B cell (primary cell): ENCODE results near the gene LBX2. TPM values are rescaled to one million over a fixed set of nuclear protein-coding genes. Genes with fewer than 3 reads are reported as not detected.
"Not testable (repeated sequence)": the region's sequence is repeated elsewhere in the genome, so short reads cannot be mapped to it uniquely, and the experiment has no call there.

Experiments
- ATAC-seq: fragments of 200-7000 bp; cut with Tn5 transposase; one replicate; pipeline ENCODE4 v1.10.0; 2021; ENCODE audit warnings: low read depth, mild to moderate bottlenecking, moderate number of reproducible peaks, moderate library complexity
- CTCF ChIA-PET: fragments of 350-600 bp; sonication (Branson Sonifier 250); formaldehyde crosslinking; loops from one replicate; lab custom pipeline; 2021; ENCODE audit warnings: antibody characterized with exemption, inconsistent platforms; lab: Charles Lee
- POLR2A ChIA-PET: fragments of 350-600 bp; sonication (Branson Sonifier 250); formaldehyde crosslinking; loops from one replicate; lab custom pipeline; 2021; ENCODE audit warnings: antibody characterized with exemption; lab: Charles Lee
- DNase-seq: peaks from one replicate; pipeline ENCODE4 v3.0.0; 2013
- H2AFZ ChIP-seq: 2 replicates; pipeline ENCODE4 v1.6.1; 2012; ENCODE audit warnings: mild to moderate bottlenecking, low read depth, low read length; ENCODE audit not compliant: insufficient read depth, poor library complexity, severe bottlenecking
- H3K27ac ChIP-seq, 2 donors: 1 replicate in 1 of 2; 2 replicates in 1 of 2; pipeline ENCODE4 v1.5.1; 2012 to 2013; ENCODE audit warnings: low read length in 2 of 2, mild to moderate bottlenecking in 2 of 2, moderate library complexity in 1 of 2
- H3K27me3 ChIP-seq, 4 experiments: fragments of 200-600 bp in 1 of 4; sonication (generic) in 1 of 4; replicated peaks in 1 of 4; 1 replicate in 2 of 4; 2 replicates in 2 of 4; pipeline versions ENCODE4 v1.6.1 to v1.7.0; 2013 to 2016; ENCODE audit warnings: low read length in 3 of 4, mild to moderate bottlenecking in 2 of 4, mixed read lengths in 1 of 4, moderate library complexity in 1 of 4; ENCODE audit not compliant: insufficient read depth in 4 of 4, control insufficient read depth in 3 of 4; ENCODE audit errors: control extremely low read depth in 1 of 4
- H3K36me3 ChIP-seq, 2 experiments: replicated peaks in 1 of 2; 1 replicate in 1 of 2; 2 replicates in 1 of 2; pipeline versions ENCODE4 v1.6.1 to v1.7.1; 2013; ENCODE audit warnings: low read length in 1 of 2; ENCODE audit not compliant: insufficient read depth in 2 of 2, control insufficient read depth in 1 of 2; ENCODE audit errors: control extremely low read depth in 1 of 2, extremely low read depth in 1 of 2
- H3K4me1 ChIP-seq, 2 donors: fragments of 200-600 bp in 1 of 2; sonication (generic) in 1 of 2; 1 replicate in 1 of 2; 2 replicates in 1 of 2; pipeline versions ENCODE4 v1.5.1 to v1.6.1; 2013 to 2017; ENCODE audit warnings: low read length in 2 of 2; ENCODE audit not compliant: control insufficient read depth in 2 of 2, insufficient read depth in 2 of 2
- H3K4me2 ChIP-seq: replicated peaks from 2 replicates; pipeline ENCODE3; 2012; ENCODE audit warnings: mild to moderate bottlenecking, low read depth, low read length; ENCODE audit not compliant: poor library complexity, severe bottlenecking
- H3K4me3 ChIP-seq, 5 experiments: fragments of 200-600 bp in 1 of 5; sonication (generic) in 1 of 5; 1 replicate in 3 of 5; 2 replicates in 2 of 5; pipeline versions ENCODE4 v1.5.1 to v1.7.0; 2011 to 2016; ENCODE audit warnings: low read length in 4 of 5, mild to moderate bottlenecking in 4 of 5, low read depth in 2 of 5, control low read depth in 1 of 5, moderate library complexity in 1 of 5; ENCODE audit not compliant: insufficient read depth in 1 of 5; ENCODE audit errors: control extremely low read depth in 1 of 5, extremely low read depth in 1 of 5
- H3K79me2 ChIP-seq: fragments of 200-600 bp; sonication (generic); one replicate; pipeline ENCODE4 v1.6.0; 2016; ENCODE audit warnings: low read length; ENCODE audit not compliant: control insufficient read depth, insufficient read depth
- H3K9ac ChIP-seq: fragments of 200-600 bp; sonication (generic); 2 replicates; pipeline ENCODE4 v1.6.1; 2017; ENCODE audit warnings: mild to moderate bottlenecking, low read length, moderate library complexity
- H3K9me3 ChIP-seq, 3 donors: one replicate each; pipeline versions ENCODE4 v1.6.1 to v1.7.1; 2013; ENCODE audit warnings: low read length in 2 of 3; ENCODE audit not compliant: control insufficient read depth in 2 of 3, insufficient read depth in 1 of 3; ENCODE audit errors: control extremely low read depth in 1 of 3
- H4K20me1 ChIP-seq: 2 replicates; pipeline ENCODE4 v1.6.0; 2012; ENCODE audit warnings: mild to moderate bottlenecking, low read length; ENCODE audit not compliant: insufficient read depth, control insufficient read depth, poor library complexity, severe bottlenecking
- H3K27ac Mint-ChIP-seq: one replicate; pipeline ENCODE4 v1.8.0; 2021; ENCODE audit warnings: mixed read lengths
- H3K27me3 Mint-ChIP-seq: one replicate; pipeline ENCODE4 v1.8.0; 2021; ENCODE audit warnings: mixed read lengths
- H3K4me1 Mint-ChIP-seq: one replicate; pipeline ENCODE4 v1.8.0; 2021; ENCODE audit warnings: mixed read lengths
- H3K4me3 Mint-ChIP-seq: one replicate; pipeline ENCODE4 v1.8.0; 2021; ENCODE audit warnings: mixed read lengths
- H3K9me3 Mint-ChIP-seq: one replicate; pipeline ENCODE4 v1.8.0; 2022; ENCODE audit warnings: mixed read lengths; ENCODE audit not compliant: insufficient read depth
- EZH2 ChIP-seq: IDR thresholded peaks from 2 replicates; pipeline ENCODE4 v1.6.1; 2012; ENCODE audit warnings: borderline replicate concordance, low read depth, mild to moderate bottlenecking, moderate library complexity, low read length; ENCODE audit not compliant: insufficient read depth, poor library complexity, severe bottlenecking
- WGBS: methylation state at CpG from one replicate; pipeline ENCODE4 v1.1.5; 2013; ENCODE audit warnings: missing lambda C conversion rate; ENCODE audit not compliant: insufficient coverage; 5-methylcytosine and 5-hydroxymethylcytosine counted together
- intact Hi-C: fragments of 100-400 bp; cut with micrococcal nuclease; formaldehyde crosslinking; loops from one replicate; pipeline ENCODE4 v1.10.0; 2022
- polyA plus RNA-seq: library from polyadenylated mRNA; depleted of rRNA; stranded (reverse); fragments of >200 nt; gene quantifications from 2 replicates; pipeline ENCODE4 v1.2.3, GENCODE V29; 2012
- total RNA-seq, 2 donors: library from RNA; stranded (reverse); fragments of 120-200 nt in 1 of 2; gene quantifications; 1 replicate in 1 of 2; 2 replicates in 1 of 2; pipeline versions ENCODE4 v1.2.3 to v1.2.4, GENCODE V29; 2013 to 2022
- TF ChIP-seq, protein P1 (sequence below): fragments of 200-600 bp; IDR thresholded peaks from one replicate; pipeline ENCODE4 v1.8.0; 2022; ENCODE audit warnings: antibody characterized with exemption, mild to moderate bottlenecking

The LBX2 gene
- total and polyA plus RNA-seq, 2 donors (not counting 1 experiment from before 2014, with no cell fraction given): 1.1 to 2.0 TPM

DNA sequence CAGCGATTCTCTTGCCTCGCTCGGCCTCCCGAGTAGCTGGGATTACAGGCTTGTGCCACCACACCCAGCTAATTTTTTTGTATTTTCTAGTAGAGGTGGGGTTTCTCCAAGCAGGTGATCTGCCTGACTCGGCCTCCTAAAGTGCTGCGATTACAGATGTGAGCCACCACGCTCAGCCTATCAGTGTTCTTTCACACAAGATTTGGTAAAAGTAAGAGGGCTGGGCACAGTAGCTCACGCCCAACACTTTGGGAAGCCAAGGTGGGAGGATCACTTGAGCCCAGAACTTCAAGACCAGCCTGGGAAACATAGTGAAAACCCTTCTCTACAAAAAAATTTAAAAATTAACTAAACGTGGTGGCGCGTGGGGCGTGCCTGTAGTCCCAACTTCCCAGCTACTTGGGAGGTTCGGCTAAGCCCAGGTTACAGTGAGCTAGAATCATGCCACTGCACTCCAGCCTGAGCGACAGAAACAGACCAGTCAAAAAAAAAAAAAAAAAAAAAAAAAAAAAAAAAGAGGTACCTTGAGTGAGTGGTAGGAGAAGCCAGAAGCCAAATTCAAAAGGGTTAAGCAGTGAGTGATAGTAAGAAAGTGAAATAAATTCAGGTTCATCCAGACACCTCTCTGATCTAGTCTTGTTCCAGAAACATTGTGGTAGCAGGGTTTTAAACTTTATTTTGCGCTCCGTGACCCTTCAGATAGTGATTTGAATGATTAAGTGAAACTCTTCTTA, 27.9 kb downstream of the LBX2 start:
- peaks cover 20% of the 10 kb centered on the region for H3K4me1 Mint-ChIP-seq

DNA sequence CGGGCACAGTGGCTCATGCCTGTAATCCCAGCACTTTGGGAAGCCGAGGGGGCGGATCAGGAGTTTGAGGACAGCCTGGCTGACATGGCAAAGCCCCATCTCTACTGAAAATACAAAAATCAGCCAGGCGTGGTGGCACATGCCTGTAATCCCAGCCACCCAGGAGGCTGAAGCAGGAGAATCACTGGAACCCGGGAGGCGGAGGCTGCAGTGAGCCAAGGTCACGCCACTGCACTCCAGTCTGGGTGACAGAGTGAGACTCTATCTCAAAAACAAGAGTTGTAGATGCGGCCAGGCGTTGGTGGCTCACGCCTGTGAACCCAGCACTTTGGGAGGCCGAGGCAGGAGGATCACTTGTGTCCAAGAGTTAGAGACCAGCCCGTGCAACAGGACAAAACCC, 28.7 kb downstream of the LBX2 start:
- CTCF ChIA-PET: interaction anchor here (0.7 to 1.6 kb wide), 3 partner anchors 10 to 1257 kb away, joined by 4 to 6 read pairs (median 6); partner anchors contain the start of gene WBP1
- Histone ChIP-seq H3K4me1 (peaks cover 19 to 27% of the 10 kb centered on the region in 2 donors), H3K27ac (peak overlapping the region in 1 of 2 donors; percentile 2), H3K79me2 (peaks cover 12% of the 10 kb centered on the region), H3K36me3 (peaks cover 0 to 14% of the 10 kb centered on the region in 2 experiments)
- H3K27me3 Mint-ChIP-seq, H4K20me1 ChIP-seq, H3K4me3 ChIP-seq, H2AFZ ChIP-seq, DNase-seq, H3K27me3 ChIP-seq, H3K9ac ChIP-seq, H3K9me3 ChIP-seq, intact Hi-C loops, H3K9me3 Mint-ChIP-seq, ATAC-seq, H3K4me2 ChIP-seq: not testable (repeated sequence)
- peak overlapping the region; percentile 53 for H3K4me3 Mint-ChIP-seq
- peak overlapping the region; percentile 65 for H3K27ac Mint-ChIP-seq
- peaks cover 24% of the 10 kb centered on the region for H3K4me1 Mint-ChIP-seq
- POLR2A ChIA-PET: interaction anchor here (4.1 kb wide), 2 partner anchors 11 to 13 kb away, joined by 36 to 63 read pairs; partner anchors contain the start of genes CCDC142, TTC31 and WBP1
- WGBS: 98% methylated on average over 8 of the region's 12 CpGs

More for the DNA sequence above, 27.9 kb downstream of the LBX2 start:
- no peaks in the 10 kb centered on the region for H4K20me1 ChIP-seq
- Mint-ChIP-seq H3K27me3 (no peaks in the 10 kb centered on the region), H3K4me3 (peak overlapping the region; percentile 99), H3K27ac (peak overlapping the region; percentile 99), H3K9me3 (no peaks in the 10 kb centered on the region)
- intact Hi-C loops: loop anchor here (1.0 kb wide), 3 partner anchors 12 to 58 kb away; partner anchors contain the start of genes AUP1, HTRA2, TTC31 and WBP1
- peak overlapping the region; percentile 69 to 94 for H3K27ac ChIP-seq
- H3K4me3 ChIP-seq: peak overlapping the region; percentile 65 to 89 (median 67)
- peak overlapping the region; percentile 94 for H2AFZ ChIP-seq
- H3K79me2 ChIP-seq: peaks cover 6% of the 10 kb centered on the region
- WGBS: 81% methylated on average over 8 of the region's 16 CpGs
- peaks cover 16 to 22% of the 10 kb centered on the region in 2 donors for H3K4me1 ChIP-seq
- peaks cover 0 to 5% (median 0%) of the 10 kb centered on the region in 3 donors for H3K9me3 ChIP-seq
- no peaks in the 10 kb centered on the region for H3K27me3 ChIP-seq
- H3K4me2 ChIP-seq: peak overlapping the region; percentile 85
- TF ChIP-seq, protein P1, sequence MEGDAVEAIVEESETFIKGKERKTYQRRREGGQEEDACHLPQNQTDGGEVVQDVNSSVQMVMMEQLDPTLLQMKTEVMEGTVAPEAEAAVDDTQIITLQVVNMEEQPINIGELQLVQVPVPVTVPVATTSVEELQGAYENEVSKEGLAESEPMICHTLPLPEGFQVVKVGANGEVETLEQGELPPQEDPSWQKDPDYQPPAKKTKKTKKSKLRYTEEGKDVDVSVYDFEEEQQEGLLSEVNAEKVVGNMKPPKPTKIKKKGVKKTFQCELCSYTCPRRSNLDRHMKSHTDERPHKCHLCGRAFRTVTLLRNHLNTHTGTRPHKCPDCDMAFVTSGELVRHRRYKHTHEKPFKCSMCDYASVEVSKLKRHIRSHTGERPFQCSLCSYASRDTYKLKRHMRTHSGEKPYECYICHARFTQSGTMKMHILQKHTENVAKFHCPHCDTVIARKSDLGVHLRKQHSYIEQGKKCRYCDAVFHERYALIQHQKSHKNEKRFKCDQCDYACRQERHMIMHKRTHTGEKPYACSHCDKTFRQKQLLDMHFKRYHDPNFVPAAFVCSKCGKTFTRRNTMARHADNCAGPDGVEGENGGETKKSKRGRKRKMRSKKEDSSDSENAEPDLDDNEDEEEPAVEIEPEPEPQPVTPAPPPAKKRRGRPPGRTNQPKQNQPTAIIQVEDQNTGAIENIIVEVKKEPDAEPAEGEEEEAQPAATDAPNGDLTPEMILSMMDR: no peak
- TF ChIP-seq EZH2: no peak
- peak overlapping the region; percentile 69 for H3K9ac ChIP-seq
- ChIA-PET CTCF (interaction anchor here (0.7 to 1.6 kb wide), 3 partner anchors 10 to 1258 kb away, joined by 4 to 6 read pairs (median 6); partner anchors contain the start of gene WBP1), POLR2A (interaction anchor here (0.7 to 4.1 kb wide), 3 partner anchors 10 to 364 kb away, joined by 7 to 63 read pairs (median 36); partner anchors contain the start of genes CCDC142, TTC31 and WBP1)
- ATAC-seq (no peak), DNase-seq (no peak)
- peaks cover 0 to 18% of the 10 kb centered on the region in 2 experiments for H3K36me3 ChIP-seq
